Prostate gland (tissue), 2 donors: ENCODE measurements around the gene FBXW10.
"Not testable (repeated sequence)": the region's sequence is repeated elsewhere in the genome, so short reads cannot be mapped to it uniquely, and the experiment has no call there.

ENCODE experiments used
- POLR2A ChIP-seq: fragments of 450-650 bp; IDR thresholded peaks from one replicate; pipeline ENCODE4 v1.6.1; 2016; ENCODE audit warnings: antibody characterized with exemption, mild to moderate bottlenecking
- POLR2AphosphoS5 ChIP-seq: sonication (generic); formaldehyde crosslinking; IDR thresholded peaks from one replicate; pipeline ENCODE4 v1.6.1; 2017; ENCODE audit warnings: antibody characterized with exemption
- TF ChIP-seq, protein P1 (sequence below), 4 experiments: fragments of 200-600 bp in 2 of 4; fragments of 450-650 bp in 2 of 4; sonication (generic) in 2 of 4; IDR thresholded peaks; 1 replicate in 3 of 4; 2 replicates in 1 of 4; pipeline ENCODE4 v1.5.1; 2016 to 2019; ENCODE audit warnings: antibody characterized with exemption in 4 of 4, mild to moderate bottlenecking in 2 of 4, moderate library complexity in 2 of 4

- TF ChIP-seq, protein P1, sequence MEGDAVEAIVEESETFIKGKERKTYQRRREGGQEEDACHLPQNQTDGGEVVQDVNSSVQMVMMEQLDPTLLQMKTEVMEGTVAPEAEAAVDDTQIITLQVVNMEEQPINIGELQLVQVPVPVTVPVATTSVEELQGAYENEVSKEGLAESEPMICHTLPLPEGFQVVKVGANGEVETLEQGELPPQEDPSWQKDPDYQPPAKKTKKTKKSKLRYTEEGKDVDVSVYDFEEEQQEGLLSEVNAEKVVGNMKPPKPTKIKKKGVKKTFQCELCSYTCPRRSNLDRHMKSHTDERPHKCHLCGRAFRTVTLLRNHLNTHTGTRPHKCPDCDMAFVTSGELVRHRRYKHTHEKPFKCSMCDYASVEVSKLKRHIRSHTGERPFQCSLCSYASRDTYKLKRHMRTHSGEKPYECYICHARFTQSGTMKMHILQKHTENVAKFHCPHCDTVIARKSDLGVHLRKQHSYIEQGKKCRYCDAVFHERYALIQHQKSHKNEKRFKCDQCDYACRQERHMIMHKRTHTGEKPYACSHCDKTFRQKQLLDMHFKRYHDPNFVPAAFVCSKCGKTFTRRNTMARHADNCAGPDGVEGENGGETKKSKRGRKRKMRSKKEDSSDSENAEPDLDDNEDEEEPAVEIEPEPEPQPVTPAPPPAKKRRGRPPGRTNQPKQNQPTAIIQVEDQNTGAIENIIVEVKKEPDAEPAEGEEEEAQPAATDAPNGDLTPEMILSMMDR (IDR thresholded peaks at IDR 0.05): not testable (repeated sequence)
- TF ChIP-seq POLR2A, POLR2AphosphoS5: not testable (repeated sequence)
These were observed 872 bp downstream of the FBXW10 start for GRCh38 chr17:18744726-18745125.
